Activated gamma-delta T cell (primary cell): ENCODE results near the gene TCF7.

Source experiments
- DNase-seq: peaks from one replicate; lab custom pipeline; 2025; lab: John Stamatoyannopoulos, UW
- total RNA-seq, 2 donors: gene quantifications; one replicate each; lab custom pipeline; 2026; lab: John Stamatoyannopoulos, UW

The TCF7 gene
- total RNA-seq: 141 to 395 reads per million in 2 donors

GRCh38 chr5:134113902-134114875 is at the start of gene TCF7:
Gene TCF7 (plus strand): TSS chr5:134114681. CDS start chr5:134114907, 226 bp downstream.
- peak; percentile 74 for DNase-seq

DNA sequence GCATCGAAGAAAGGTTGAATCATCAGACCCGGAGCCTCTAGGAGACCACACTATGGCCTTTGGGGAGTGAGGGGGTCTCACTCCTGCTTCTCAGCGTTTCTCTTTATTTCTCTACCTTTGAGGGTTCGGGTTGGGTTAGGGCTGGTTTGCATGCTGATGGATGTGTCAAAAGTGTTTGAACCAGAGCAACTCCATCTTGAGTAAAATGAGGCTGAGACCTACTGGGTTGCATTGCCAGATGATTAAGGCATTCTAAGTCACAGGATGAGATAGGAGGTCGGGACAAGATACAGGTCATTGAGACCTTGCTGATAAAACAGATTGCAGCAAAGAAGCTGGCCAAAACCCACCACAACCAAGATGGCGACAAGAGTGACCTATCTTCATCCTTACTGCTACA is 44.9 kb upstream of the TCF7 start:
- DNase-seq: no peak

- no peak for DNase-seq
Observed at GRCh38 chr5:134070725-134071613, 43.5 kb upstream of the TCF7 start.

DNA sequence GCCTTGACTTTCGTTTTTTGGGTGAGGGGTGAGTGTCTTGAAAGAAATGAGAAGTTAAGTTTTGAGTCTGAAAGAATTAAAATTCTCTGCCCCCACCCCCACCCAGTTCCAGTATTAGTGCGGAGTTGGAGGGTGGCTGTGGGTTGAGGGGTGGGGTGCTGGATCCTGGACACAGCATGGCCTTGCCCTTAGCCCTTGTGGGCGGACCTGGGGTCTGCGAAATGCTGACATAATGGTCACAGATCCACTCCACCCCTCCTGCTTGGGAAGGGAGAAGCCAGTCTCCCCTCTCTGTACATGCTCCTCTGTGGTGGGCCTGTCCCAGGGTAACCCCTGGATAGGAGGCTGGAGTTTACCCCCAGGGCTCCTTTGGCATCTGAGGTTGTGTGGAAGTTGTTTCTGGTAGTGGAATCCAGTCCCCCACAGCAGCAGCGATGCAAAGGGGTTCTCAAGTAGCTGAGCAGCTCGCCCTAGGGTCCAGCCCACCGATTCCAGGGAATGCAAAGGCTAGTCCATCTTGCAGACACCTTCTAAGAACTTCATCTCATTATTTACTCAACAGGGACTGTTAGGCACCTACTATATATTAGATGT is 42.8 kb upstream of the TCF7 start:
- DNase-seq: no peak

- no peak for DNase-seq
Observed at GRCh38 chr5:134072471-134073210, 41.8 kb upstream of the TCF7 start.

DNA sequence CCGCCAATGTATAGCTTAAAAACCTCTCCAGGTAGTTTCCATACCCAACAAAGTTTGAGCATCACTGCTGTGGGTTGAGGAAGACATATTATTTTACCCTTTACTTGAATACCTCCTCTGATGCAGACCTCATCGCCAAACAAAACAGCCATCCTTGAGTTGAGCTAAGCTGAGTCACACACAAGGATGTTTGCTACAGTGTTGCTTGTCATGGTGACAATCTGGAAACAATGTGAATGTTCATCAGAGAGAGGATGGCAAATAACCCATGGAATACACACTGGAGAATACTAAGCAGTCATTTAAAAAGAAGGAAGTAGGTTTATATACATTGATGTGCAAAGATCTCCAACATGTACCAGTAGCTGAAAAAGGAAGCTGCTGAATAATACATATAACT is 41.1 kb upstream of the TCF7 start:
- no peak for DNase-seq

DNA sequence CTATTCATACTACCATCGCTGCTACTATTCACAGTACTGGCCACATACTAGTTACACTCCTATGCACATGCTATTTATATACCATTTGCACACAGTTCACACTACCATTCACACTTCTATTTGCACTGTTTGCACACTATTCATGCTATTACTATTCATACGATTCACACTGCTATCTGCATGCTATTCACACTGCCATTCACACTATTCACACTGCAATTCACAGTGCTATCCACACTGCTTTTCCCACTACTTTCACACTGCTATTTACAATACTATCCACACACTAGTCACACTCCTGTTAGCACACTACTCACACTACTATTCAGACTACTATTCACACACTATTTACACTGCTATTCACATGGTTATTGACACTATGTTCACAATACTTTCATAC is 39.4 kb upstream of the TCF7 start:
- no peak for DNase-seq

GRCh38 chr5:134077926-134078580 is 36.4 kb upstream of the TCF7 start:
- no peak for DNase-seq

DNA sequence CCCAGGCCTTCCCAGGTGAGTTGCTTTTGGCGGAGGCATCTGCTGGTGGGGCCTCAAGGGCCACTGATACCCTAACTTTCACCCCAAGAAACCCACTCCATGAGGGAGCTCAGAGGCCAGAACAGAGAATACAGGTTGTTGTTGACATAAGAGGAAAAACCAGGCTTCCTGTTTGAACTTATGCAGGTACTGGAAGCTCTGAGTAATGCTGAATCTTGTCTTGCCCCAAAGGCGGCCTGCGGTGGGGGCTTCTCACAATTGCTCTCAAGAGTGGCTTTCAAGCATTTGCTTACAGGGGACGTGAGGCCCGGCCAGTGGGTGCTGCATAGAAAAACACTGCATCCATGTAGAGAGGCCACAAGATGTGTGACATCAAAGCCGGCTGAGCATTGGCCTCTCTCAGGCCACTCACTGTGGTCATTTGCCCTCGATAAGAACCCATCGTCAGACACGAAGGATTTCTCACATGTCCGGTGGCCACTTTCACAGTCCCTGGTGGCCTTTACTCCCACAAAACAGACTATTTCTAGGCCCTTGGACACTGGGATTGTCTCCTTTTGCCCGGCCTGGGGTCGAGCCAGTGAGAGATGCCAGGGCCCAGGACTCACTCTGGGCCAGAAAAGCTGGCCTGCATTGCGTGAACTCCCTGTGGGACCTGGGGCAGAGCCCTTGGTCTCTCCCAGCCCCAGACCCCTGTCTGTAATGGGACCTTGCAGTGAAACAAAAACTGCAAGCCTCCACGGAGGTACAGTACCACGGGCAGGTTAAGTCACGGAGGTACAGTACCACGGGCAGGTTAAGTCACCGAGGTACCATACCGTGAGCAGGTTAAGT is 34.5 kb upstream of the TCF7 start:
- DNase-seq: no peak

DNA sequence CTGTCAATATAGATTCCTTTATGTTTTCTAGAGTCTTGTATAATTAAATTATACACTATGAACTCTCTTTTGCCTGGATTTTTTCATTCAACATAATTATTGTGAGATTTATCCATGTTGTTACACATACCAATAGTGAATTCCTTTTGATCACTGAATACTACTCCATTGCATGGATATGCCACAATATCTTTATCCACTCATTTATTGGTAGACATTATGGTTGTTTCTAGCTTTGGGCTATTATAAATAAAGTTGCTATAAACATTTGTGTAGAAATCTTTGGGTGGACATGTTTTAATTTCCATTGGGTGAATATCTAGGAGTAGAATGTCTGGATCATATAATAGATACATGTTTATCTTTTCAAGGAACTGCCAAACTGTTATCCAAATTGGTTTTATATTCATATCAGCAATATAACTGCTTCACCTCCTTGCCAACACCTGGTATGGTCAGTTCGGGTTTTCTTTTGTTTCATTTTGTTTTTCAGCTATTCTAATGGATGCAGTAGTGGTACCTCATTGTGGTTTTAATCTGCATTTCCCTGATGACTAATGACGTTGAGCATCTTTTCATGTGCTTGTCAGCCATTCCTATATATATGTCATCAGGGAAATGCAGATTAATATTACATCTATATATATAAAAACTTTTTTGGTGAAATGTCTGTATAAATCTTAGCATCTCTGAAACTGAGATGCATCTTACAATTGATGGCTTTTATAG is 32.1 kb upstream of the TCF7 start:
- DNase-seq: no peak

- DNase-seq: no peak
Observed at GRCh38 chr5:134083517-134083916, 31.0 kb upstream of the TCF7 start.

- no peak for DNase-seq
Observed at GRCh38 chr5:134084022-134084565, 30.4 kb upstream of the TCF7 start.

DNA sequence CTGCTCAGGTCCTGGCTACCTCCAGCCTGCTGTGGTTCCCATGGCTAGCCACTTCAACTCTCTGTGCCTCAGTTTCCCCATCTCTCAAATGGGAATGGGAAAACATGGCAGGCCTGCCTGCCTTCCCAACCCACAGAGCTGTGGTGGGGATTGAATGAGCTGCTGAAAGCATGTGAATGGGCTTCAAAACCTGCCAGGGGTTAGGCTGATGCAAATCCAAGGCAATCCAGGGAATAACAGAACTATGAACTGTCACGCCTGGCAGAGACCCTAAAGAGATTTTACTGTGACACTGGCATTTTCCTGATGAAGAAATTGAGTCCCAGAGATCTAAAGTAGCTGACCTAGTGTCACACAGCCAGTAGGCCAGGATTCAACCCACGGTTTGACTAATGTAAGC is 29.9 kb upstream of the TCF7 start:
- no peak for DNase-seq

DNA sequence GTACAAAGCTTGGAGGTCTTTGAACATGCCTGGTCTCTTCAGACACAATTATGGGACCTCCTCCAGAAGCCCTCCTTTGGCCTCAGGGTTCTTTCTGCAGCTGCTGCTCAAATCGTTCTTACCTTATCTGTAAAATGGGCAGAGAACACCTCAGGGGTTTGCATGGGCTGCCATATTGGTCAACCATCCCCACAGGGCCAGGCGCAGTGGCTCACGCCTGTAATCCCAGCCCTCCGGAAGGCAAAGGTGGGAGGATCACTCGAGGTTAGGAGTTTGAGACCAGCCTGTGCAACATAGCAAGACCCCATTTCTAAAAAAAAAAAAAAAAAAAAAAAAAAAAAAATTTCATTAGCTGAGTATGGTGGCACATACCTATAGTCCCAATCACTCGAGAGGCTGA is 29.1 kb upstream of the TCF7 start:
- no peak for DNase-seq

DNA sequence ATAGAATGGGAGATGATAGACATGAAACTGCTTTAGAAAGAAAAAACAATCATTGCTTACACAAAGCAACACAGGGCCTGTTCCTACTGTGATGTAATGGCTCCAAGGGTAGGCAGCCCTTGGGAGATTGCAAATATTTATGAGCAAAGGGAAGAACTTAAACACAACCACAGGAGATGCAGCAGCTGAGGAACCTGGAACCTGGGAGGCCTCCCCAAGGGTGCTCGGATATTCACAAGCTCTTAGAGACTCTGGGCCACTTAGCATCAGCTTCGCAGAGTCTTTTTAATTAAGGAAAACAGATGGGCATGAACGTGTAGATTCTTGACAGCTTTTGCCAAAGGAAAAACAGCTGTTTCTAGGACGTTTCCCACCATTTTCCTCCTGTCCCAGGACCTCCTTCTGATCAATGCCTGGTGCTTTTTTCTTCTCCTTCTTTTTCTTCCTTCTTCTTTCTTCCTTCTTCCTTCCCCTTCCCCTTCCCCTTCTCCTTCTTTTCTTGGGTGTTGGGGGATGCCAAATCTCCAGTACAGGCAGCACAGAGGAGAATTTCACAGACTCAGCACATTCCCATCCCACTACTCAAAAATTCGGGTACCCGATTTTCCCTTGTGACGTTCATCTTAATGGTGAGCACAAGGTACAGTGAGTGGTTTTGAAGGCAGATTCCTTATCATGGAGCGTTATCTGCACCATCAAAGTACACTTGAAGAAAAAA is 28.1 kb upstream of the TCF7 start:
- no peak for DNase-seq

- no peak for DNase-seq
Observed at GRCh38 chr5:134086943-134087305, 27.6 kb upstream of the TCF7 start.

GRCh38 chr5:134088291-134088690 is 26.2 kb upstream of the TCF7 start:
- no peak for DNase-seq

- DNase-seq: no peak
Observed at GRCh38 chr5:134088994-134089560, 25.4 kb upstream of the TCF7 start.
